Umbilical cord (tissue), 2 donors: Measurements from ENCODE around the gene C11orf42. TPM values are rescaled to one million over a fixed set of nuclear protein-coding genes. Genes with fewer than 3 reads are reported as not detected.
"Not testable (repeated sequence)": the region's sequence is repeated elsewhere in the genome, so short reads cannot be mapped to it uniquely, and the experiment has no call there.

Source experiments
- DNase-seq: peaks from one replicate; pipeline ENCODE4 v3.0.0-alpha.2; 2015; ENCODE audit warnings: low spot score
- total RNA-seq: library from RNA; depleted of rRNA; stranded (reverse); fragments of >200 nt; gene quantifications from one replicate; pipeline ENCODE4 v1.2.3, GENCODE V29; 2014; ENCODE audit warnings: low replicate concordance; ENCODE audit not compliant: insufficient read depth

Gene C11orf42
- total RNA-seq, 1 donor from 2014 or later, result not detected

DNA sequence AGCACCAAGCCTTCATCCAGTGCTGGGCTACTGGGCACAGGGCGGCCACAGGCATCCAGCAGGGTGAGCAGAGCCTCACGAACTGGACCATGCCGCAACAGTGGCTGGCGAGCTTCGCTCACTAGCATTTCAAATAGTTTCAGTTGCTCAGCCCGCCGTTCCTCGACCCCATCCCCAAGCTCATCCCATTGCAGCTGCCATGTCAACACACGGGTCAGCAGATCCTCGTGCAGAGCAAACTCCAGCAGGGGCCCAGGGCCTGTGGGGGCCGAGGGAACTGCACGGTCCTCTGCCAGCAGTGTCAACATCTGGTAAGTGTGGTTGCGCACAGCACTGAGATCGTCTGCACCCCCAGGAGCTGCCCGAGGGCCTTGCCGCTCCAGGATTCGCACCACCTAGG, 18.5 kb downstream of the C11orf42 start:
- no peak for DNase-seq

DNA sequence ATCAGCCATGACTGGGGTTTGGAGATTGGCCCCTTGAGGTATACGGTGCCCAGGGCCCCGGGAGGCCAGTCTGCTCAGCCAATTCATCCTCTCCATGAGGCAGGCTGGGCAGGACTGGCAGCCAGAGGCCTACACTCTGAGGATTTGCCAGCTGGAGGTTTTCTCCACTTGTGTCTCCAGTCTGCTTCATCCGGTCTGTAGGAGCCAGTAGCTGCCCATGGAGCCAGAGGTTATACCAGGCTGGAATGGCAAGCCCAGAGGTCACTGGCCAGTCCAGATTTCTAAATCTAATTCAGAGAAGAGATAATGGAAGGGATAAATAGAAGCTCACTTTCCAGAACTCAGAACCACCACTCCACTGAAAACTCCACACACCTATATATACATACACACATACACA, 19.1 kb downstream of the C11orf42 start:
- DNase-seq, result no peak

DNA sequence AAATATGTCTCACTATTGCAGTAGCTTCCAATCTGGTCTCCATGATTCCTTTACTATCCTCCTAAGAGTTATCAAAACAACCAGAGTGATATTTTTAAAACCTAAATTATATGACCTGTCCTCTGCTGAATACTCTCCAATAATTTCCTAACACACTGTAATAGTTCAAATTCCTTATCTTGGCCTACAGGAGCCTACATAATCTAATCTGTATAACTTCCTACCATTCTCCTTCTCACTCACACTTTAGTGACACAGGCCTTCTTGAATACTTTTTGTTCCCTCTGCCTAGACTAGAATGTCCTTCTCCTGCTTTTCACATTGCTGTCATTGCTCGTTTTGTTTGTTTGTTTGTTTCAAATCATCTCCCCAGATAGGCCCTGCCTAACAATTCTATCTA, 19.7 kb downstream of the C11orf42 start:
- DNase-seq, result no peak

DNA sequence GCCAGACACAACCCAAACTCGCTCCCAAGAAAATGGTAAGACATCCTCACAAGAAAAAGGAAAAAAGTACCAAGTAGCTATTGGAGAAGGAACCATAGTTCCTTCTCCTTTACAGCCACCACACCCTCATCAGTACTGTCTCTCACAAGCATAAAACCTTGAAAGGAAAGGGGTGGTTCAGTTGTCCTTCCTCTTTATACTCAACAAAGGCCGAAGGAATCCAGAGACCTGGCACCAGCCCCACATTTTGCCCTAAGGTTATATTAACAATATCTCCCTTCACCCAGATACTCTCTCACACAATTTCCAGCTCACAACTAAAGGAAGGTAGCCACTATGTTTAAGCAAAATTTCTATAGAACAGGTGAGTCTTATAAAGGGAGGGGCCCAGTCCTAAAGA, 20.5 kb downstream of the C11orf42 start:
- no peak for DNase-seq

DNA sequence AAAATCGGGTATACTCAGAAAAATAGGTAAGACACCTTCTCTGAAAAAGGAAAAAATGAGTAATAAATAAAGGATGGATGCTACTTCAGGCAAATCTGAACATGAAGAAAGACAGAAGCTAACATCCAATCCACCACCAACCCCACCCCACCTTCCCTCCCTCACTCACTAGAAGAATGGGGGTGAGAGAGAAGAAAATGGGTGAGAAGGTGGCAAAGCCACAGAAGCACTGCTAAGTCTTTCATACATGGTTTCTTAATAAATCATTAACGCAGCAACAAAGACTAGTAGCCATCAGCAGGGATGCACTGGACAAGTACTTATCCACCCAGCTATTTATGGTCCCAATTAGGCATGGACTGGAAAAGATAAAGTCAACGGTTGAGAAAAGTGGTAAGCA, 23.2 kb downstream of the C11orf42 start:
- DNase-seq, result no peak

DNA sequence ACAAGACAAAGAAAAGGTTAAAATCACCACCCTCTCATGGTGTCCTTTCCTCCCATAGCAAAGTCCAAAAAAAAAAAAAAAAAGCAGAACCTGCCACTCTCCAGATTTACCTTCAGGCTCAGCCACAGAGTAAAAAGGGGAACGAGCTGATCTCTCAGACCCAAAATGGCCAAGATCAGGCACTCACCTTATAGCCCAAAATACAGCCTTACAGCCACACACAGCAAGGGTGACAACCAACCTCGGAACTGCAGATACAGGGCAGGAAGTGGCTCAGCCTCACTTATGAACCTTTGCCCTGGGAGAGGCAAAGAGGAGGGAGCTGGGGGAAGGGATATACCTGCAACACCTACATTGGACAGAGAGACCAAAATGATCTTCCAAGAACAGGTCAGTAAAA, 24.6 kb downstream of the C11orf42 start:
- DNase-seq, result no peak

DNA sequence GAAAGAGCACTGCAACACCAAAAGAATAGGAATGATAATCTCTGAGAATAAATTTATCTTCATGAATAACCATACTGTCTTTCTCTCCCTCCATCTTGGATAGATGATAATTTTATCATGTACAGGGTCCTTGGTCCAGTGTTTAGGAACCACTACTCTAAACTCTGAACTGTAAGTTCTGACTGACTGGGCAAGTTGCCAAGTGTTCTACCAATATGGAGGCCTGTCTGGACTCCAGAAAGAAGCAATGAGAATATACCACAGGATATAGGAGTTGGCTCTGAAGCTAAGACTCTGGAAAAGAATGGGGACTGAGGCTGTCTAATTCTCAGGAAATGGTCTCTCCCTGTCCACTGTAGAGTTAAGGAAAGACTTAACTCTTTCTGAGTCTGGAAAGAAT, 27.5 kb downstream of the C11orf42 start:
- DNase-seq, result no peak

DNA sequence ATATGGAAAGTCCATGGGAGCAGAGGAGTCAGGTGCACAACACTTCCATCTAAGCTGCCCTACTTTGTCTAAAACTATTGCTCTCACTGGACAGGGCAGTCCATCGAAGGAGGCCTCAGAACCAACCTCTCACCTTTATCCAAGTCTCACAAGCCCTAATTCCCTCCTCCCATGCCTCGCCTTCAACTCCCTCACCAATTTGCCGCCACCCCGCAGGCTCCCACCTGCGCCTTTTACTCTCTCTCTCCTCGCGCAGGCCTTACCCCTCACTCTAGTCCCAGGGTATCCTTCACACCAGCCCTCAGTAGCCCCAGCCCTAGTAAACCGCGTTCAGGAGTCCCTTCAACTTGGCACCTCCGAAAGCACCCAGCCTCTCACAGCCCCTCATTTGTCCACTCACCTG, 28.6 kb downstream of the C11orf42 start:
- DNase-seq, result no peak

DNA sequence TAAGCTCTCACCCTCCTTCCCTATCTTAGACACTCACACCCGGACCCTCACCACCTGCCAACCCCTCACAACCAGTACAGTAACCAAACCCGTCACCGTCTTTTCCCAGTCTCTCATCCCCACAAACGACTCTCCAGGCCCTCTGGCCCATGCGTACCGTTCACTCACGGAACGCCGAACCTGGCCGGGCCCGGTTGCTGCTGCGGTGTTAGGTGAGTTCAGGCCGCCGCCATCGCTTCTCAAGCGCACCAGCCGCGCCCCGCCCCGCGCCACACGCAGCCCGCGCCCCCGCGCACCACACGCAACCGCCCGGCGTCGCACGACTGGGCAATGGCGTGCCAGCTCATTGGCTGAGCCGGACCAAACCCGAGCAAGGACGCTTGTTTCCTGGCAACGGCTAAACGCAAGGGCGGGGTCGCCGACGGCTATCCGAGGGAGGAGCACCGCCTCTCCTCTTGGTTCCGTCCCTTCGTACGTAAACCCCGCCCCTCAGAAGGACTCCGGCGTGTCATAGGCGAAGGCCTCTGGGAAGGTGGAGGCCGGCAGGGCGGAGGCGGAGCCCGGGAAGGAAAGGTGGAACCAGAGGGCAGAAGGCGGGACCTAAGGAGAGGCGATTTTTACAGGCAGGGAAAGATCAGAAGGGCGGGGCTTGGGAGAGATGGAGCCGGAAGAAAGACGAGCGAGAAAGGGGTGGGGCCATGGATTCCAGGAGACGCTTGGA, 29.2 kb downstream of the C11orf42 start, which contains the start of gene FHIP1B:
Gene FHIP1B, minus strand, starts transcription at position 250 of the 721 bp plus-strand sequence. CDS start 10,120 bp downstream, outside the sequence.
- DNase-seq, result peak; percentile 100

DNA sequence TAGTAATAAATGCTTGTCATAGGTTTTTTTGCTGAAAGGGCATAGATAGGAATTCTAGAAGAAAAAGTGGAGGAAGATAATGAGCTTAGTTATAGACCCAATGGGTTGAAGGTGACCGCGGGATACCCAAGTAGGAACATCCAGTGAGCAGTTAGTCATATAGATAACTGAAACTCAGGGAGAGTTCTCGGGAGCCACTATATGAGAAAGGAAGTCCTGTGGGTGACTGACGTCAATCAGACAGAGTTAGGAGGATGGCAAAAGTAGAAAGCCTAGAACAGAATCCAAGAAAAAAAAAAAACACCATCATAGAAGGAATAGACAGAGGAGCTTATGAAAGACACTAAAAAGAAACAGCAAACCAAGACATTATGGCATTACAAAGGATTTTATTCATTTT, 31.9 kb downstream of the C11orf42 start:
- DNase-seq, result no peak

DNA sequence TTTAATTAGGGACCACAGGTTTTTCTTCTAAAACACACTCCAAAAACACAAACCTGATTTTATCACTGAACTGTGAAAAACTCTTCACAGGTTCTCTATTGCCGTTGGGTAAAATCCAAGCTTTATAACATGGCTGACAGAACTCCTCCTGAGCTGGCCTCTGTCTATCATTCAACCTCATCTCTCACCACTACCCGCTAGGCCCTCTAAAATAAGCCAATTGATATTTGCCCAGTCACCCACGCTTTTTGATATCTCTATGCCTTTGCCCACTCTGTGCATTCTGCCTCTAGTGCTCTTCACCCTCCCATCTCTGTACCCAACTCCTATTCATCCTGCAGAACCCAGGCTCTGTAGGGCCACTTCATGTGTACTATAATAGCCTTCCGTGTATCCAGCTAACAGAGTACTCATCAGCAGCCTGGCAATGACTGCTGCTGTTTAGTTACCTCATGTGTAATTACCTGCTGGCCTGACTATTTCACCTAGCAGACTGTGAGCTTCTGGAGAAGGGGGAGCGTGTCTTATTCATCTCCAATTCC, 32.5 kb downstream of the C11orf42 start:
- no peak for DNase-seq

DNA sequence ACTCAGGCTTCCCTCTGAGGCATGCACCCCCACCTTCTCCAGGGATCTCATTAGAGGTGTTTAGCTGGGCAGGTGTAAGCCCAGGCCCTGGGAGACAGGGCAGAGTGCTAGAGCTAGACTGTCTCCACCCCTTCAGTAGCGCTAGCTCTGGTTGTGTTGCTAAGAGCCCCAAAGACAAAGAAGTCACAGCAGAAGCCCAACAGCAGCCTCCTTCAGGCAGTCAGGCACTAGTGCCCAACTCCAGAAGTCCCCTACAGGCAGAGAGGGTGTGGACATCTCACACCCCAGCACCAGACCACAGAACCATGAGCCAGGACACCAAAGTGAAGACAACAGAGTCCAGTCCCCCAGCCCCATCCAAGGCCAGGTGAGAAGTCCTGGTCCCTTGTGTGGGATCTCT, 33.5 kb downstream of the C11orf42 start, which contains the start of gene CNGA4:
Gene CNGA4, plus strand, starts transcription at position 188 of the 400 bp plus-strand sequence. Its CDS starts 118 bp downstream, at position 306.
- no peak for DNase-seq

DNA sequence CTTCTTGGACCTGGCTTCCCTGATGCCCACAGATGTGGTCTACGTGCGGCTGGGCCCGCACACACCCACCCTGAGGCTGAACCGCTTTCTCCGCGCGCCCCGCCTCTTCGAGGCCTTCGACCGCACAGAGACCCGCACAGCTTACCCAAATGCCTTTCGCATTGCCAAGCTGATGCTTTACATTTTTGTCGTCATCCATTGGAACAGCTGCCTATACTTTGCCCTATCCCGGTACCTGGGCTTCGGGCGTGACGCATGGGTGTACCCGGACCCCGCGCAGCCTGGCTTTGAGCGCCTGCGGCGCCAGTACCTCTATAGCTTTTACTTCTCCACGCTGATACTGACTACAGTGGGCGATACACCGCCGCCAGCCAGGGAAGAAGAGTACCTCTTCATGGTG, 34.8 kb downstream of the C11orf42 start:
- no peak for DNase-seq

DNA sequence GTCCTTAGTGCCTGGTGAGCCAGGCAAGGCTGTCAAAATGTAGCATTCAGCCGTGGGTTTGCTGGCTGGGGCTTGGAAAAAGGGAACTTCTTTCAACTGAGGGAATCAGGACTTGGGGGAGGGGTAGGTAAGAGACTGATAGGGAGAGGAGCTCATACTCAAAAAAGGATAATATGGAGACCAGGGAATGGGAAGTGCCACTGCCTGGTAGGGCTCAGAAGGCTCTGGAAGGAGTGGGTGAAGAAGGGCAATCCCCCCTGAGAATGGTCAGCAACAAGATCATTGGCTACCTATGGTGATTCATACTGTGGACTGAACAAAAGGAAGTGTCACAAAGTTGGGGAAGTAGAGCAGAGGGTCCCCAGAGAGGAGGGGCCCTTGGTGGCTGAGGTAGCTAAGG, 35.4 kb downstream of the C11orf42 start:
- DNase-seq, result no peak

DNA sequence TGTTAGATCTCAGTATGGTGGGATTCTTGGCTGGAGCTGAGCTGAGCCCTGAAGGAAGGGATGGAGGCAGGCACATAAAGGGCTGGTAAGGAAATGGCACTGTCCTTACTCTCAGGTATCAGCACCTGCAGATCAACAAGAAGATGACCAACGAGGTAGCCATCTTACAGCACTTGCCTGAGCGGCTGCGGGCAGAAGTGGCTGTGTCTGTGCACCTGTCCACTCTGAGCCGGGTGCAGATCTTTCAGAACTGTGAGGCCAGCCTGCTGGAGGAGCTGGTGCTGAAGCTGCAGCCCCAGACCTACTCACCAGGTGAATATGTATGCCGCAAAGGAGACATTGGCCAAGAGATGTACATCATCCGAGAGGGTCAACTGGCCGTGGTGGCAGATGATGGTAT, 36.0 kb downstream of the C11orf42 start:
- DNase-seq, result no peak

DNA sequence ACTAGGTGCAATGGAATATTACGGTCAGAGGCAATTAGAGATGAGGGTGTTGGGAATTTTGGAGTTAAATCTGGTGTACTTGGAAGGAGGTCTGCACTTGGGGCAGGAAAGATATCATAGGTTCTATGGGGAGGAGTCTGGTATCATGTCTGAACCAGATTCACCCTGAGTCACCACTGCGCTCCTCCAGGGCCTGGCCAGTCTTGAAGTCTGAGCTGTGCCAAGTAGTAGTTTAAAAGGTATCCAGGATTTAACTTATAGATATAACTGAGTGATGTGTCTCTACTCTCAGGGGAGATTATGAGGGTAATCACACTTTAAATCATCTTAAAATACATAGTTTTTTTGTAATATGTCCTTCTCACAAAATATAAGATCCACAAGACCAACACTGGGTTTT, 40.2 kb downstream of the C11orf42 start:
- DNase-seq, result peak; percentile 67

DNA sequence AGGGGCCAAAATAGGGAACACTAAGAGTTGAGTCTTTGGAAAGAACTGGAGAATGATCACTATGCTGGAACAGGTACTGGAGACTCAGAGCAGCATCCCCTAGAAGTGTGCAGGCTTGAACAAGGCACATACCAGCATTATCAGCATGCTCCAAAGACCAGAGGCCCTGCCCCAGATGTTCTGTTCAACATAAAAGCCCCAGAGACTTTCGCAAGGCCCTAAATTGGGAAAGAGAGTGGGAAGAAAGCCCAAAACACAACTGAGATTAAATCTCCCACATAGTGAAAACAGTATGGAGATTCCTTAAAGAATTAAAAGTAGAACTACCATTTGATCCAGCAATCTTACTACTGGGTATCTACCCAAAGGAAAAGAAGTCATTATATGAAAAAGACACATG, 42.9 kb downstream of the C11orf42 start:
- DNase-seq, result peak; percentile 93

DNA sequence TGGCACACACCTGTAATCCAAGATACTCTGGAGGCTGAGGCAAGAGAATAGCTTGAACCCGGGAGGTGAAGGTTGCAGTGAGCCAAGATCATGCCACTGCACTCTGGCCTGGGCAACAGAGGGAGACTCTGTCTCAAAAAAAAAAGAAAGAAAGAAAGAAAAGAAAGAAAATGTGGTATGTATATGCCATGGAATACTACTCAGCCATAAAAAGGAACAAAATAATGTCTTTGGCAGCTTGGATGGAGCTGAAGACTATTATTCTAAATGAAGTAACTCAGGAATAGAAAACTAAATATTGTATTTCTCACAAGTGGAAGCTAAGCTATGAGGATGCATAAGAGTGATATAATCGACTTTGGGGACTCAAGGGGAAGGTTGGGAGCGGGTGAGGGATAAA, 43.5 kb downstream of the C11orf42 start:
- not testable (repeated sequence) for DNase-seq

DNA sequence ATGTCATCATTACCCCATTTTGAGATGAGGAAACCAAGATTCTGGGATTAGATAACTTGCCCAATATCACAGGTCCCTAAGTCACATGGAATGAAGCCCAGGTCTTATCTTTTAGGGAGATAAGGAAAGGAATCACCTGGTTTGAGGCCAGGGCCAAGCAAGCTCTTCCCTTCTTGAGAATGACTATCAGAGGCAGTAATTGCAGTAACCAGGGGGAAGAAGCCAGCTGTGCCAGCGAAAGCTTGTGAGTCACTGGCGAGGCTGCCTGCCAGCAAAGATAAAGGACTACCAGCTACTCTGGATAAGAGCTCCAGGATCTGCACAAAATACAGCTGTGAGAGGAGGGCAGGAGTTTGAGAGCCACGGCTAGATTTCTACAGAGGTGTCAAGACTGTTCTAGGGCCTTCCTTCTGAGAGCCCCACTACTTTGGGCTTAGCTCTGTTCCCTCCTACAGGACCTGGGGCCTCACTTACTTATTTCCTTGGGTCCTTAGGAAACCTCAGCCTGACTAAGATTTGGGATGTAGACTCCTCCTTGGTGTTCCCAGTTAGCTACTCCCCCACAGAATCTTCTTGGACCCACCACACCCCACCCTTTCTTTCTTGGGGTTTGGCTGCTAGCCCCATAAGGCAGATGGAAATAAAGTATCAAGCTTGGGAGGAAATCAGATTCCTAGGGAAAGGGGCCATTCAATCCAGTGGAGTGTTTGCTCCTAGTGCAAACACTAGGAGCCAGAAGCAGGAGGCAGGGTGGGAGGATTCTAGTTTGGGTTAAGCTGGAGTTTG, 44.6 kb downstream of the C11orf42 start:
- peak; percentile 96 for DNase-seq

DNA sequence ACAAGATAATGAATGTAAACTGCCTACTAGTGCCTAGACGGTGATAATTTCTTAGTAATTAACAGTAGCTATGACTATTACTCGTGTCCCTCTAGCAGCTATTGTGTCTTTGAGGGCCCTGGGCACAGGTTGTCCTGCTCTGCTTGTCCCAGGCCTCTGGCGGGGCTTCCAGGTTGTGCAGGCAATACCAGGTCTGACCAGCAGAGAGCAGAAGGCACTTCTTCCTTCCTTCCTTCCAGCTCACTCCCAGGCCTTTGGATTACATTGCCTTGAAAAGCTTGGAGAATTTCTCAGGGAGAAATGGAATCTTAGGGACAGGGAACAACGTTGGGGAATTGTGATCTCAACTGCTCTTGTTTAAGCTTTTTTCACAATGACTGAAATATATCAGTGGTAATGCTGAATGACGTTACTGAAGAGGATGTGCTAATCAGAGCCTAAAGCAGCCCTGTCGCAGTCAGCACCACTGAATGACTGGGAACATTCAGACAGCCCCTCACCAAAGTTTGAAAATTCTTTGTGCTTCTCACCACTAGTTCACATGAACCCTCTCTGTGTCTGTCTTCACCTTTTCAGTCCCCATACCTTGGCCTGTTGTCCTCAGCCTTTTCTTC, 45.9 kb downstream of the C11orf42 start:
- peak; percentile 79 for DNase-seq

DNA sequence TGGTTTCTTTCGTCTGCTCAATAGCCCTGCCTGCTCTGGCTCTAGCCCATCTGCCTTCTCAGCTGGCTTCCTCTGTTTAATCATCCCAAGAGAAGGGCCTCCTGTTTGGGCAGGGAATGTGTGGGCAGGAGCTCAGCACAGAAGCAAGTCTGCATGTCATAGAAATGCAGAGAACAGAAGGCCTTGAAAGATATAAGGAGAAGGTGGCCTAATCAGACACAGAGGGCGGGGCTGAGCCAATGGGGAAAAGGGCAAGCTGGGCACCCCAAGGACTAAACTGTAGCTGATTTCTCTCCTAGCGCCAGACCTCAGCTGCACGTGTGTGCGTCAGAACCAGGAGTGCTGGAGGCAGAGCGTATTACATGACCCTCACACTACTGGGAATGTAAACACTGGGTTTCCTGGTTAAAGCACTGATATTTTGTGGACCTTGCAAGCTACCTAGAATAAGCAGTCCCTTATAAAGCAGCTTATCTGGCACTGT, 46.7 kb downstream of the C11orf42 start:
- peak; percentile 49 for DNase-seq

DNA sequence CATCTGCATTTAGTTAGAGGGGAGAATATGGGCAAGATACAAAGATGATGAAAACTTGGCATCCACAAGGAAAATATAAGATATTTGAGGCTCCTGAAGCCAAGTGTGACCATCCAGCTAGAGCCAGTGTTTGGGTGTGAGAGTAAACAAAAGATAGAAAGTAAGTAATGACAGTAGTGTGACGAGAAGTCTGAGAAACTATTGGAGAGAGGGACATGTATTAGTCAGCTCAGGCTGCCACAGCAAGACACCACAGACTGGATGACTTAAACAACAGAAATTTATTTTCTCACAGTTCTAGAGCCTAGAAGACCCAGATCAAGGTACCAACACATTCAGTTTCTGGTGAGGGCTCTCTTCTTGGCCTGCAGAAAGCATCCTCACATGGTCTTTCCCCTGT, 47.8 kb downstream of the C11orf42 start:
- no peak for DNase-seq
